GM23248 (cell line): Measurements from ENCODE around the gene ZNF570. TPM values are rescaled to one million over a fixed set of nuclear protein-coding genes. Genes with fewer than 3 reads are reported as not detected.

Experiments used
- DNase-seq: peaks from one replicate; pipeline ENCODE4 v3.0.0-alpha.2; 2015
- H2AFZ ChIP-seq: fragments of 200-600 bp; sonication (generic); 2 replicates; pipeline ENCODE4 v1.6.1; 2016; ENCODE audit warnings: antibody characterized with exemption
- H3F3A ChIP-seq: fragments of 200-600 bp; sonication (generic); 2 replicates; pipeline ENCODE4 v1.6.1; 2016; ENCODE audit warnings: mild to moderate bottlenecking, antibody characterized with exemption, mixed run types; ENCODE audit not compliant: insufficient read depth
- H3K27ac ChIP-seq: fragments of 200-600 bp; sonication (generic); 2 replicates; pipeline ENCODE4 v1.5.1; 2016; ENCODE audit warnings: mild to moderate bottlenecking
- H3K27me3 ChIP-seq: fragments of 200-600 bp; sonication (generic); replicated peaks from 2 replicates; pipeline ENCODE4 v1.6.1; 2016; ENCODE audit warnings: mild to moderate bottlenecking; ENCODE audit not compliant: insufficient read depth
- H3K36me3 ChIP-seq: fragments of 200-600 bp; sonication (generic); 2 replicates; pipeline ENCODE4 v1.6.1; 2016; ENCODE audit warnings: low read depth, mild to moderate bottlenecking
- H3K4me1 ChIP-seq: fragments of 200-600 bp; sonication (generic); 2 replicates; pipeline ENCODE4 v1.6.1; 2016; ENCODE audit warnings: mild to moderate bottlenecking; ENCODE audit not compliant: insufficient read depth
- H3K4me2 ChIP-seq: fragments of 200-600 bp; sonication (generic); one replicate; pipeline ENCODE4 v1.6.1; 2016; ENCODE audit warnings: mild to moderate bottlenecking; ENCODE audit not compliant: unreplicated experiment
- H3K4me3 ChIP-seq: fragments of 200-600 bp; sonication (generic); 2 replicates; pipeline ENCODE4 v1.5.1; 2016; ENCODE audit warnings: mild to moderate bottlenecking
- H3K79me2 ChIP-seq: fragments of 200-600 bp; sonication (generic); 2 replicates; pipeline ENCODE4 v1.6.1; 2016; ENCODE audit warnings: mild to moderate bottlenecking; ENCODE audit not compliant: insufficient read depth
- H3K9ac ChIP-seq: fragments of 200-600 bp; sonication (generic); 2 replicates; pipeline ENCODE4 v1.6.1; 2016; ENCODE audit warnings: mild to moderate bottlenecking
- H3K9me2 ChIP-seq: fragments of 200-600 bp; sonication (generic); 2 replicates; pipeline ENCODE4 v1.6.1; 2016; ENCODE audit warnings: mixed run types, mild to moderate bottlenecking, moderate library complexity; ENCODE audit not compliant: insufficient read depth
- H3K9me3 ChIP-seq: fragments of 200-600 bp; sonication (generic); one replicate; pipeline ENCODE4 v1.6.1; 2017; ENCODE audit warnings: low read depth
- H4K20me1 ChIP-seq: fragments of 200-600 bp; sonication (generic); 2 replicates; pipeline ENCODE4 v1.6.0; 2016; ENCODE audit not compliant: insufficient read depth
- EZH2 ChIP-seq: fragments of 200-600 bp; sonication (generic); IDR thresholded peaks from 2 replicates; pipeline ENCODE4 v1.6.1; 2018; ENCODE audit warnings: antibody characterized with exemption, mild to moderate bottlenecking; ENCODE audit not compliant: insufficient read depth, poor library complexity, severe bottlenecking
- EZH2phosphoT487 ChIP-seq: fragments of 200-600 bp; sonication (generic); IDR thresholded peaks from 2 replicates; pipeline ENCODE4 v1.6.1; 2018; ENCODE audit warnings: antibody characterized with exemption, moderate library complexity, mild to moderate bottlenecking, low read depth; ENCODE audit not compliant: insufficient read depth
- WGBS, 2 experiments: methylation state at CpG; one replicate each; pipeline ENCODE4 v1.1.6; 2015 to 2017; ENCODE audit warnings: low lambda C conversion rate in 2 of 2, low coverage in 1 of 2; ENCODE audit errors: missing lambda C conversion rate in 2 of 2; 5-methylcytosine and 5-hydroxymethylcytosine counted together
- in situ Hi-C: fragments of 300-500 bp; cut with MboI; formaldehyde crosslinking; loops from 2 replicates; pipeline ENCODE4 v1.15.0; 2020
- polyA plus RNA-seq: library from polyadenylated mRNA; unstranded; fragments of >200 nt; fragmentation: Nextera tagmentation; extraction: Ambion mirVana; gene quantifications from 2 replicates; pipeline ENCODE4 v1.2.1, GENCODE V29; 2016
- total RNA-seq: library from RNA; depleted of rRNA; stranded (reverse); fragments of >200 nt; shearing (Covaris generic); gene quantifications from 2 replicates; pipeline ENCODE4 v1.2.3, GENCODE V29; 2014; rRNA removed

Gene ZNF570
- total RNA-seq, result 5.3 and 6.7 TPM in 2 replicates
- 2.2 and 2.5 TPM in 2 replicates for polyA plus RNA-seq

GRCh38 chr19:37468961-37469777, at the start of gene ZNF570:
Gene ZNF570, plus strand, starts transcription at chr19:37469356. Its CDS starts 999 bp downstream, at chr19:37470355.
- H3K4me1 ChIP-seq, result no peaks in the 10 kb centered on the region
- no peaks in the 10 kb centered on the region for H3K27me3 ChIP-seq
- TF ChIP-seq EZH2phosphoT487 (no peak), EZH2 (no peak)
- H2AFZ ChIP-seq, result peak within 1 kb of the TSS; percentile 97
- peaks cover 64% of the 10 kb centered on the region for H3K79me2 ChIP-seq
- peak within 1 kb of the TSS; percentile 91 for H3K4me3 ChIP-seq
- H3K9ac ChIP-seq, result peak within 1 kb of the TSS; percentile 85
- DNase-seq, result peak; percentile 96
- peak within 1 kb of the TSS; percentile 90 for H3K27ac ChIP-seq
- 1 to 2% methylated on average over 58 to 61 of the region's 63 CpGs for WGBS, 2 experiments
- H3K4me2 ChIP-seq, result peak within 1 kb of the TSS; percentile 84
- H3K36me3 ChIP-seq, result peaks cover 4% of the 10 kb centered on the region; the same call in 1 of the 2 replicates
- no peaks in the 10 kb centered on the region for H3K9me3 ChIP-seq
- H3K9me2 ChIP-seq, result no peaks in the 10 kb centered on the region
- no peaks in the 10 kb centered on the region for H3F3A ChIP-seq
- in situ Hi-C loops, result no loop called here
- H4K20me1 ChIP-seq, result no peaks in the 10 kb centered on the region

DNA sequence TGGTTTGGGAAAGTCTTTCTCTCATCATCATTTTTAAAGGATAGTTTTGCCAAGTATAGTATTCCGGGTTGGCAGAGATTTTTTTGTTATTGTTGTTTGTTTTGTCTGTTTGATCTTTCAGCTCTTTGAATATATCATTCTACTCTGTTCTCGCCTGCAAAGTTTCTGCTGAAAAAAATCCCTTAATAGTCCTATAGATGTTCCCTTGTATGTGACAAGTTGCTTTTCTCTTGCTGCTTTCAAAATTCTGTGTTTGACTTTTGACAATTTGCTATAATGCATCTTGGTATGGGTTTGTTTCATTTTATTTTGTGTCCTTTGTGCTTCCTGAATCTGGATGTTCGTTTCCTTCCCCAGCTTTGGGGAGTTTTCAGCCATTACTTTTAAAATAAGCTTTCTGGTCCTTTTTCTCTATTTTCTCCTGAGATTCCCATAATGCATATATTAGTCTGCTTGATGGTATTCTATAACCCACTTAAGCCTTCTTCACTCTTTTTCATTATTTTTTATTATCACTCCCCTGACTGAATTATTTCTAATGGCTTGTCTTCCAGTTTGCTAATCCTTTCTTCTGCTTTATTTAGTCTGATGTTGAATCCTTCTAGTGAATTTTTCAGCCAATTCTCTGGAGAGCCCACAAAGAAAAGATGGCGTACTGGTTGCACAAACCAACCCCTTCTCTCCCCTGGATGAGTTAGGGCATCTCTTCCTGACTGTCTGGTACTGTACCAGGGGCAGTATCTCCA, 16.5 kb upstream of the ZNF570 start:
- WGBS, 2 experiments, result 95 to 99% methylated on average over 4 of the region's 4 CpGs
- H3K36me3 ChIP-seq, result peaks cover 54% of the 10 kb centered on the region
- no peaks in the 10 kb centered on the region; the same call in 1 of the 2 replicates for H3K79me2 ChIP-seq
- TF ChIP-seq EZH2 (no peak), EZH2phosphoT487 (no peak)
- in situ Hi-C loops, result no loop called here
- no peak overlapping the region for H3K4me3 ChIP-seq
- no peaks in the 10 kb centered on the region for H3K27me3 ChIP-seq
- H3K9me3 ChIP-seq, result peaks cover 19% of the 10 kb centered on the region
- no peak overlapping the region for H2AFZ ChIP-seq
- H3F3A ChIP-seq, result no peaks in the 10 kb centered on the region
- no peaks in the 10 kb centered on the region for H3K9me2 ChIP-seq
- no peak overlapping the region for H3K4me2 ChIP-seq
- no peaks in the 10 kb centered on the region for H4K20me1 ChIP-seq
- no peak overlapping the region for H3K9ac ChIP-seq
- no peak overlapping the region for H3K27ac ChIP-seq
- H3K4me1 ChIP-seq, result no peaks in the 10 kb centered on the region
- DNase-seq, result no peak

DNA sequence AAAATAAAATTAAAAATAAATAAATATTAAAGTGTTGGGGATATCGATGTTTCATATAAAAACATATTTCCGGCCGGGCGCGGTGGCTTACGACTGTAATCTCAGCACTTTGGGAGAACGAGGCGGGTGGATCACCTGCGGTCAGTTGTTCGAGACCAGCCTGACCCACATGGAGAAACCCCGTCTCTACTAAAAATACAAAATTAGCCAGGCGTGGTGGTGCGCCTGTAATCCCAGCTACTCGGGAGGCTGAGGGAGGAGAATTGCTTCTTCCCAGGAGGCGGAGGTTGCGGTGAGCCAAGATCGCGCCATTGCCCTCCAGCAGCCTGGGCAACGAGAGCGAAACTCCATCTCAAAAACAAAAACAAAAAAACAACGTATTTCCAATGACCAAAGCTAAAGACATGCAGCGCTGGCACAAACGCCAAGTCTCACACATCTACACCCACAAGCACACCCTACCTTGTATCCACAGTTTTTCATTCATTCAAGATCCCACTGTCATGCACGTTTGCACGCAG, 2.8 kb upstream of the ZNF570 start:
- Histone ChIP-seq H3K36me3 (peaks cover 25% of the 10 kb centered on the region), H3K4me1 (no peaks in the 10 kb centered on the region), H3K27me3 (no peaks in the 10 kb centered on the region), H3K9me3 (no peaks in the 10 kb centered on the region), H3K9ac (peak overlapping the region; percentile 82), H3K4me3 (peak overlapping the region; percentile 91), H3K27ac (peak overlapping the region; percentile 90), H4K20me1 (no peaks in the 10 kb centered on the region), H3K9me2 (no peaks in the 10 kb centered on the region), H3F3A (no peaks in the 10 kb centered on the region), H2AFZ (peak overlapping the region; percentile 97), H3K4me2 (peak overlapping the region; percentile 84), H3K79me2 (peaks cover 37% of the 10 kb centered on the region)
- in situ Hi-C loops, result no loop called here
- 29 to 30% methylated on average over 25 of the region's 25 CpGs for WGBS, 2 experiments
- no peak for DNase-seq
- TF ChIP-seq EZH2 (no peak), EZH2phosphoT487 (no peak)

DNA sequence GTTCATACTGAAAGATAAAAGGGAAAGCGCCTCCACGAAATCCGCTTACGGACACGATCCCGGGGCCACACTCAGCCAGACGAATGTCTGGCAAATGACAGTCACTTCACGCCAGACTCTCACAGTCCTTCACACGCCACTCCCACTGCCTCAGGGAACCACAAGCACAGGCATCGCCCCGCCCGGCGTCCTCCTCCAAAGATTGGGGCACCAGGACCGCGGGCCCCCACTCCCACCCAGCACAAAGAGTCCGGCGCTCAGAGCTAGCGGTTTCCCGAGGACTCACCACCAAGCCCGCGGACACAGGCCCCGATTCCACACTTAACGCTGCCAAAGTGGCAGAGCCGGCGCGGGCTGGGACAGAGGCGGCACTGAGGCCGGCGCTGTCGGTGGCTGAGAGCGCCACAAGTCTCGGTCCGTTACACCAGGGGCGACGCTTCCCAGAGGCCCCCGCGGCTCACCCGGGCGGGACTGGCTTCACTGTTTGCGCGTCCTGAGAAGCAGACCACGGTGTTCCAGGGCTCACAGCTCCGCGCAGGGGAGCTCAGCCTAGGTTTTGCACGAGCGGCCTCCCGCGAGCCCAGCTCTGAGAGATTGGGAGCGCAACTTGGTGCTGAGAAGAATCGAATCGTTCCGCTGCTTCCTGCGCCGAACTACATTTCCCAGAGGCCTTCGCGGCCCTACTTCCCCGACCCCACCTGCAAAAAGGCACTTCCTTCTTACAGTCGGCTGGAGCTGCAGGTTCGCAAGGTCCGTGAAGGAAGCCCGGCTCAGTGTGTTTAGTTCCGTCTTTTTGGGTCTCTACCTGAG, 2.2 kb upstream of the ZNF570 start, which contains the start of gene ZNF569:
ZNF569 (minus strand) TSS at position 647 of the 810 bp plus-strand sequence. CDS start 22,523 bp downstream, outside the sequence.
- Histone ChIP-seq H3K27ac (peak within 1 kb of the TSS; percentile 90), H3K27me3 (no peaks in the 10 kb centered on the region), H3K36me3 (peaks cover 20% of the 10 kb centered on the region), H3F3A (no peaks in the 10 kb centered on the region), H3K9ac (peak within 1 kb of the TSS; percentile 82), H3K9me2 (no peaks in the 10 kb centered on the region), H3K9me3 (no peaks in the 10 kb centered on the region), H3K4me1 (no peaks in the 10 kb centered on the region), H2AFZ (peak within 1 kb of the TSS; percentile 97), H3K79me2 (peaks cover 44% of the 10 kb centered on the region), H4K20me1 (no peaks in the 10 kb centered on the region), H3K4me3 (peak within 1 kb of the TSS; percentile 91), H3K4me2 (peak within 1 kb of the TSS; percentile 84)
- in situ Hi-C loops, result no loop called here
- peak; percentile 96 for DNase-seq
- TF ChIP-seq EZH2phosphoT487 (no peak), EZH2 (no peak)
- 0 to 1% methylated on average over 54 to 61 of the region's 62 CpGs for WGBS, 2 experiments
